Thyroid gland (tissue), 4 donors: ENCODE results near the gene AKAP12.

Experiments
- POLR2A ChIP-seq, 2 donors: fragments of 450-650 bp; IDR thresholded peaks; one replicate each; pipeline ENCODE4 v1.6.1; 2017; ENCODE audit warnings: antibody characterized with exemption in 2 of 2, mild to moderate bottlenecking in 2 of 2, moderate library complexity in 1 of 2
- TF ChIP-seq, protein P1 (sequence below), 6 experiments: fragments of 200-600 bp in 3 of 6; fragments of 450-650 bp in 3 of 6; sonication (generic) in 3 of 6; IDR thresholded peaks; one replicate each; pipeline ENCODE4 v1.5.1; 2016 to 2019; ENCODE audit warnings: antibody characterized with exemption in 6 of 6, mild to moderate bottlenecking in 2 of 6, inconsistent platforms in 1 of 6, moderate library complexity in 1 of 6

DNA sequence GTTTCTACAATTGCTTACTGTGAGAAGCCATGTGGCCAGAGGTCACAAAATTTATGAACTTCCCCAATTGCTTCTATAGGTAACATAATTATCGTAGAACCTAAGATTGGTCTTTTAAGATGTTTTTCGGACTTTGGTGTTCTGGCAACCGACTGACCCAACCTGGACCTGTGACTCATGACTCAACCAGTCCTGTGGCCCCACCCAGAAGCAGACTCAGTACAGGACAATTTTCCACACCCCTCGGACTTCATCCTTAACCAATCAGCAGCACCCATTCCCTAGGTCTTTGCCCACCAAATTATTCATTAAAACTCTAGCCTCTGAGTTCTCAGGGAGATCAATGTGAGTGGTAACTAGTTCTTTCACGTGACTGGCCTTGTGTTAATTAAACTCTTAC, 26.4 kb upstream of the AKAP12 start:
- TF ChIP-seq, protein P1, sequence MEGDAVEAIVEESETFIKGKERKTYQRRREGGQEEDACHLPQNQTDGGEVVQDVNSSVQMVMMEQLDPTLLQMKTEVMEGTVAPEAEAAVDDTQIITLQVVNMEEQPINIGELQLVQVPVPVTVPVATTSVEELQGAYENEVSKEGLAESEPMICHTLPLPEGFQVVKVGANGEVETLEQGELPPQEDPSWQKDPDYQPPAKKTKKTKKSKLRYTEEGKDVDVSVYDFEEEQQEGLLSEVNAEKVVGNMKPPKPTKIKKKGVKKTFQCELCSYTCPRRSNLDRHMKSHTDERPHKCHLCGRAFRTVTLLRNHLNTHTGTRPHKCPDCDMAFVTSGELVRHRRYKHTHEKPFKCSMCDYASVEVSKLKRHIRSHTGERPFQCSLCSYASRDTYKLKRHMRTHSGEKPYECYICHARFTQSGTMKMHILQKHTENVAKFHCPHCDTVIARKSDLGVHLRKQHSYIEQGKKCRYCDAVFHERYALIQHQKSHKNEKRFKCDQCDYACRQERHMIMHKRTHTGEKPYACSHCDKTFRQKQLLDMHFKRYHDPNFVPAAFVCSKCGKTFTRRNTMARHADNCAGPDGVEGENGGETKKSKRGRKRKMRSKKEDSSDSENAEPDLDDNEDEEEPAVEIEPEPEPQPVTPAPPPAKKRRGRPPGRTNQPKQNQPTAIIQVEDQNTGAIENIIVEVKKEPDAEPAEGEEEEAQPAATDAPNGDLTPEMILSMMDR (IDR thresholded peaks at IDR 0.05) = no peak
- no peak for TF ChIP-seq POLR2A (IDR thresholded peaks at IDR 0.05)
